AG08395 (cell line): ENCODE measurements around the gene RAD51B.
A peak's percentile ranks its signal among the peaks of the same experiment; 100 is the strongest.

Source experiments
- DNase-seq: peaks from one replicate; pipeline ENCODE4 v3.0.0; 2012; ENCODE audit warnings: mixed read lengths, low spot score

RAD51B gene

GRCh38 chr14:68772761-68773381 is 953.3 kb downstream of the RAD51B start:
- DNase-seq: no peak

- DNase-seq: peak; percentile 70
Observed at GRCh38 chr14:68774771-68775613, 955.4 kb downstream of the RAD51B start.

DNA sequence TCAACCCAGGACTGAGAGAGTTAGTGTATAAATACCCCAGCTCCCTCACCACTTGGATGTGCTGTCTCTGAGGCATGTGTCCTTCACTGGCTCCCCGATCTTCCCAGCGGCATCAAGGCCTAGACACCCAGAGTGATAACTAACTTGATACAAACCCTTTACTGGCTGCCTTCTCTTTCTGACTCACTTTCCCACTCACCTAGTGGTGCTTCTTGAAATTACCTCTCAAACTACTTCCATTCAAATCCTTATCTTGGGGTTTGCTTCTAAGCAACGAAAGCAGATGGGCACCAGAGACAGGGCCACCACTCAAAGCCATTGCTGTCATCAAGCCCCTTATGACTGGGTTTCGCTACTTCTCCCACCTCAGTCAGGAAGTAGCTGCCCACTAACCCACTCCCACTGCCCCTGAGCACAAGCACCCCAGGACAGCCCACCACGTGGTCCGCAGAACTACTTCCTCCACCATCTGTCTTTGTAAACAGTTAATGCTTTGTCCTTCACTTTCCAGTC is 956.1 kb downstream of the RAD51B start:
- no peak for DNase-seq

- no peak for DNase-seq
Observed at GRCh38 chr14:68777644-68778043, 958.1 kb downstream of the RAD51B start.
